RPMI7951 (cell line): ENCODE measurements around the gene LDLR. TPM values are rescaled to one million over a fixed set of nuclear protein-coding genes. Genes with fewer than 3 reads are reported as not detected.
"Not testable (repeated sequence)": the region's sequence is repeated elsewhere in the genome, so short reads cannot be mapped to it uniquely, and the experiment has no call there.

Experiments
- DNase-seq: peaks from one replicate; pipeline ENCODE4 v3.0.0-alpha.2; 2012; ENCODE audit warnings: low read depth
- total RNA-seq: library from RNA; depleted of rRNA; stranded (reverse); fragments of >200 nt; shearing (Covaris generic); gene quantifications from 2 replicates; pipeline ENCODE4 v1.2.3, GENCODE V29; 2014; rRNA removed

LDLR gene
- total RNA-seq, 1 experiment from 2014 or later = 46.7 TPM

DNA sequence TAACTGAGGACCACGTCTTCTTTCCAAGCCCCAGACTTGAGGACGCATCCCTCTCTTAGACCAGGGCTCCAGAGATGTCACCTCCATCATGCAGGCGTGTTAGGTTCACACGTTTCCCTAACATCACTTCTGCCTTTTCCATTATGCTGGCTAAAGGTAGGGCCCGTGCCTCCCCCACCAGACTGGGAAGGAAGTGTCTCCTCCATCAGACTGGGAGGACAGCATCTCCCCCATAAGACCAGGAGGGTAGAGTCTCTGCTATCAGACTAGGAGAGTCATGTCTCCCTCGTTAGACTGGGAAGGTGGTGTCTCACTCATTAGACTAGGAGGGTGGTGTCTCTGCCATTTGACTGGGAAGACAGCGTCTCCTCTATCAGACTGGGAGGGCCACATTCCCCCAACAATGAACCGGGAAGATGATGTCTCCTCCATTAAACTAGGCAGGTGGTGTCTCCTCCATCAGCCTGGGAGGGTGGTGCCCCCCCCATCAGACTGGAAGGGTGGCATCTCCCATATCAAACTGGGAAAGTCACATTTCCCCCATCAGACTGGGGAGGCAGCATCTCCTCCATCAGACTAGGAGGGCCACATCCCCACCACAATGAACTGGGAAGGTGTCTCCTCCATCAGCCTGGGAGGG is 84.4 kb downstream of the LDLR start:
- no peak for DNase-seq

DNA sequence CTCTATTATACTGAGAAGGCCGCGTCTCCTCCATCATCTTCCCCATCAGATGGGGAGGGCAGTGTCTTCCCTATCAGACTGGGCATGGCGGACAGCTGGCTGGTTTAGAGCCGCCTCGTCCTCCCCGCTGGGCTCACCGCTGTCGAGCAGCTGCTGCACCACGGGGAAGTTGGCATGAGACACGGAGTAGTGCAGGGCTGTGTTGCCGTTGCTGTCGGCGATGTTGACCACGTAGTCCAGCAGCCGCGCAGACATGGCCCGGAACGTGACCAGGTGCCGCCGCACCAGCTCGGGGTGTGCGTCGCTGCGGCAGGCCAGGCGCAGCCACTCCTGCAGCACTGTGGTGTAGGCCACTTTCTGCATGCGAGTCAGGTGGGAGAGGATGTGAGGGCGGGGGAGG is 85.1 kb downstream of the LDLR start:
- no peak for DNase-seq

DNA sequence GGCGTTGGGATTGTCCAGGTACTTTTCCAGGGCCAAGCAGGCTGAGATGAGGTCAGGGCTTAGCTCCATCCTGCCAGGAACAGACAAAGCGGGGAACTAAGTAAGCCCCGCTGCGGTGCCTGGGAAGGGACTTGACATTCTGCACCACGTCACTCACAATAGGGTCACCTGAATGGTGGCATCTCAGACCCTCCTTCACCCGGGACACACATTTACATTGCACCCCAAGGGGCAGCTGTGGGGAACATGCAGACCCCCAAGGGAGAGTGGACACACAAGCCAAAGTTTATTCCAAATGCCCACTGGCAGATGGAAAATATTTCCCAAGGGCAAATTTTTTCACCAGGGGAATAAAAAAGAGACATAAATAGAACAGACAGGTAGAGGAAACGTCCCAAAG is 86.7 kb downstream of the LDLR start:
- no peak for DNase-seq

GRCh38 chr19:11176466-11177193 is 87.4 kb downstream of the LDLR start:
- DNase-seq = no peak

- DNase-seq = no peak
These were observed 88.3 kb downstream of the LDLR start for GRCh38 chr19:11177592-11177991.

DNA sequence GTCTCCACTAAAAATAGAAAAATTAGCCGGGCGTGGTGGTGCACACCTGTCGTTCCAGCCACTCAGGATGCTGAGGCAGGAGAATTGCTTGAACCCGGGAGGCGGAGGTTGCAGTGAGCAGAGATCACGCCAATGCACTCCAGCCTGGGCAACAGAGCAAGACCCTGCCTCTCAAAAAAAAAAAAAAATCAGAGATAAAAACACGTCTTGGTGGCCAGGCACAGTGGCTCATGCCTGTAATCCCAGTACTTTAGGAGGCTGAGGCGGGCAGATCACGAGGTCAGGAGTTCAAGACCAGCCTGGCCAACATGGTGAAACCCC is 89.8 kb downstream of the LDLR start:
- not testable (repeated sequence) for DNase-seq

DNA sequence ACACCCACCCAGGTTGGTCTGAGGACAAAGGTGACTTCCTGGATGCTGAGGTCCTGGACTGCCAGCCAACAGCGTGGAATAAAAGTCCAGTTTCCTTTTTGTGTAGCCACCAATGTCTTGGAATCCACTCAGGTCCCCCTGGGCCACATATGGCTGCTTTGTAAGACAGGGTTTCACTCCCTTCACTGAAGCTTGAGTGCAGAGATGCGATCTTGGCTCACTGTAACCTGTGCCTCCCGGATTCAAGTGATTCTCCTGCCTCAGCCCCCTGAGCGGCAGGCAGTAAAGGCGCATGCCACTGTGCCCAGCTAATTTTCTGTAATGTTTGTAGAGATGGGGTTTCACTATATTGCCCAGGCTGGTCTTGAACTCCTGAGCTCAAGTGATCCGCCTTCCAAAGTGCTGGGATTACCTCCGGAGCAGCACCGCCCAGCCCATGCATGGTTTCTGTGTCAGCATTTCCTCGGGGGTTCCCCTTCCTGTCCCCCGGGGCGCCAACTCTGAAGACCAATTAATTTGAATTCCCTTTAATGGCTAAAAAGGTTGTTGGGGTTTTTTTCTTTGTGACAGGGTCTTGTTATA is 90.5 kb downstream of the LDLR start:
- DNase-seq = no peak

DNA sequence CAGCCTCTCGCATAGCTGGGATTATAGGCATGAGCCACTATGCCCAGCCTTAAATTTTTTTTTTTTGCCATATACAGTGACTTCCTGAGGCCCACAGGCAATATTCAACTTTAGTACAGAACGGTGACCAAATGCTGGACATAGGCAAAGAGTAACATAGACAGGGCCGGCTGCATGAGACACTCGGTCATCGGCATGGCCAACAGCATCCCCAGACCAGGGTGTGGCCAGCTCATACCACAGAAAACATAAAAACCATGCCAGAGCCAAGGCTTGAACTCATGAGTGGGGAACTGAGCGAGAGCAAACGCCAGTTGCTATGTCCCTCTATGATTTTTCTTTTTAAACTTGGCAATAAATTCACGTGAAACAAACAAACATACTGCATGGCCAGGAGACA is 91.1 kb downstream of the LDLR start:
- DNase-seq = peak; percentile 54

DNA sequence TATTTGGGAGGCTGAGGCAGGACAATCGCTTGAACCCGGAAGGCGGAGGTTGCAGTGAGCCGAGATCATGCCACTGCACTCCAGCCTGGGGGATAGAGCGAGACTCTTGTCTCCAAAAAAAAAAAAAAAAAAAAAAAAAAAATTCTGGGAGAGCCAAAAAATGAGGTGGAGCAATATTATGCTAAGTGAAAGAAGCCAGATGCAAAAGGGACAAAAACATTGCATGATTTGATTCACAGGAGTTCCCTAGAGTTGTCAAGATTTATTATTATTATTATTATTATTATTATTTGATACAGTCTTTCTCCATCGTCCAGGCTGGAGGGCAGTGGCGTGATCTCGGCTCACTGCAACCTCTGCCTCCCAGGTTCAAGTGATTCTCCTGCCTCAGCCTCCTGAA is 91.7 kb downstream of the LDLR start:
- not testable (repeated sequence) for DNase-seq

- no peak for DNase-seq
These were observed 92.2 kb downstream of the LDLR start for GRCh38 chr19:11181488-11181887.

Other genes with a start within 250 kb of the LDLR start
- gene C19orf38, start 241.0 kb upstream of the LDLR start, total RNA-seq = 0.36 TPM in 1 of 2 replicates, not detected in the other
- gene CARM1, start 217.9 kb upstream of the LDLR start, total RNA-seq = 22.2 and 23.9 TPM in 2 replicates
- gene YIPF2, start 160.8 kb upstream of the LDLR start, total RNA-seq = 34.1 and 38.3 TPM in 2 replicates
- gene TIMM29, start 160.7 kb upstream of the LDLR start, total RNA-seq = 20.4 and 32.0 TPM in 2 replicates
- 59.4 and 72.9 TPM in 2 replicates for gene SMARCA4, start 128.4 kb upstream of the LDLR start, total RNA-seq
- 57.7 and 85.1 TPM in 2 replicates for gene SPC24, start 66.3 kb downstream of the LDLR start, total RNA-seq
- 88.9 and 115 TPM in 2 replicates for gene KANK2, start 108.1 kb downstream of the LDLR start, total RNA-seq
- gene ANGPTL8, start 150.2 kb downstream of the LDLR start, total RNA-seq = not detected in 2 replicates
- gene DOCK6, start 173.1 kb downstream of the LDLR start, total RNA-seq = 2.5 and 3.2 TPM in 2 replicates
- not detected in 2 replicates for gene TSPAN16, start 206.7 kb downstream of the LDLR start, total RNA-seq